Mucosa of gallbladder (tissue), 1 donor: ENCODE measurements around the gene ARHGEF28. TPM values are rescaled to one million over a fixed set of nuclear protein-coding genes. Genes with fewer than 3 reads are reported as not detected.

Experiments
- DNase-seq: peaks from one replicate; pipeline ENCODE4 v3.0.0-alpha.2; 2020; ENCODE audit warnings: low spot score
- total RNA-seq: library from RNA; stranded (reverse); gene quantifications from one replicate; pipeline ENCODE4 v1.2.1, GENCODE V29; 2021
- donor health status: DM: no; HTN: no; CAD: no.

Gene ARHGEF28
- total RNA-seq, 1 donor from 2014 or later, result 29.9 TPM

DNA sequence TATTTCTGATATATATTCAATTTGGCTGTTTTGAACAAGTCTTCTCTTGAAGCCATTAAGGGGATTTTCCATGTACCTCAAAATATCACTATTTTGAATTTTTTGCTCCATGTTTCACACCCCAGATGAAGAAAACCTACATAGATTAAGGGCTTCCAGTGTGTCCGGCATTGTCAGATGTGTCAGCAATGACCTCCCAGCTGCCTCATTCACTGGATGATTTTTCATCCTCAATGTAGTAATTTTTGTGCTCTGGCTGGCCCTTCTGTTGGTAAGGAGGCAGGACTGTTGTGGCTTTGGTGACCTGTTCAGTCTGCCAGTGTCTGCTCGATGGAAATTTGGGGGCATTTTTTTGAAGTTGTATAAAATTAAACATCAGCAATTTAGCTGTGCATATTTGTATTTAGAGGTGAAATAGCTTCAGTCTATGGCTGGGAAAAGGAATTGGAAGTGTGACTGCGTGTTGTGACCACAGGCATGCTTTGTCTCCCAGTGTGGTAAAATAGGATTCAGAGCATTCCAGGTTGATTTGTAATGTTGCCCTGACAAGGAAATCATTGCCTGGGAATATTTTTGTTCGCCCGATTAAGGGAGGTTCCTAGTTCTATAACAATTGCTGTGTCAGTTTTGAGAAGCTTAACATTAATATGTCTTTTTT, 312.4 kb downstream of the ARHGEF28 start:
- DNase-seq, result no peak

DNA sequence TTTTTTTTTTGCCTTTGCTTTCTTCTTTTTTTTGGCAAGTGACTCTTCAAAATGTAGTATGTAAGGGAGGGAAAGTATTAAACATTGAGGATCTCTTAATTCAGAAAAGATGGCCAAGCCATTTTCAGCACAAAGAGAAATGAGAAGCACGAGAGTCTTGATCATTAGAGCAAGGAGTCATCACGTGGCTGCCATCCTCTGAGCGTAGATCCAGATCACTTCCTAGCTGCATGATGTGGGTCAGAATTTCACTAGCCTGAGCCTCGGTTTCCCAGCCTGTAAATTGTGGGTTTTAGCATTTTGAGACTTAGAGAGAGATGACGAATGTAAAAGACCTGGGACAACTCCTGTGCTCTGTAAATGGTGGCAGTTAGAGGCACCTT, 312.9 kb downstream of the ARHGEF28 start:
- no peak for DNase-seq

DNA sequence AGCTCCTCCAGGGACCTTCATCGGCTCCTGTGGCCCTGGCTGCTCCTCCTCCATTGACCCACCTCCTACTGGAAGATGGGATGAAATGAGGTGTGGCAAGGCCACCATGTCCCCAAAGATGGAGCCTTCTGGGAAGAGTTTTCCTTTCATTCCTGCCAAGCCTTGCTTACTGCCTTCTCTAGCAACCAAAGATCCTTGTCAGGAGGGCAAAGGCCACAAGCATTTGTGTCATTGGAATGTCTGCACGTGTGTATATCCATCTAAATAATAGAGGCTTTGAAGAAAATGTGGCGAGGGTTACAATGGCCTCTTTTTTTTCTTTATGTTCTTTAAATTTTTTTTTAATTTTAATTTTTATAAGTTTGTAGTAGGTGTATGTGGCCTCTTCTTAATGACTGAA, 313.6 kb downstream of the ARHGEF28 start:
- DNase-seq, result no peak

DNA sequence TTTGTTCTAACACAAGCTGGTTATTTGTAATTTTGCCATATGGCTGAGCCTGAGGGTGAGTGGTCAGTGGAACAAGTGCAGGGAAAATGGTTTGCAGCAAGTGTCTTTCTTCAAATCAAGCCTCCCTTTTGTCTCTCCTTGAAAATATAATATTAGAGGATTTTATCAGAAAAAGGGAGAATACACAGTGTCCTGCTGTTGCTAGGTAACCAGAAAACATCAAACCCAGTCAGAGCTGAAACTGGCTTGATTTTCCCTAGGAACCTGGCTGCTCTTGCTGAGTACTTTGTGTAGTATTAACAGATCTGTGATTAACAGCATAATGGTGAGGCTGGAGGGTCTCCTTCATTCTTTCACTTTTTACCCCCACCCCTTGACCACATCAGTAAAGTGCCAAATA, 314.0 kb downstream of the ARHGEF28 start:
- no peak for DNase-seq

DNA sequence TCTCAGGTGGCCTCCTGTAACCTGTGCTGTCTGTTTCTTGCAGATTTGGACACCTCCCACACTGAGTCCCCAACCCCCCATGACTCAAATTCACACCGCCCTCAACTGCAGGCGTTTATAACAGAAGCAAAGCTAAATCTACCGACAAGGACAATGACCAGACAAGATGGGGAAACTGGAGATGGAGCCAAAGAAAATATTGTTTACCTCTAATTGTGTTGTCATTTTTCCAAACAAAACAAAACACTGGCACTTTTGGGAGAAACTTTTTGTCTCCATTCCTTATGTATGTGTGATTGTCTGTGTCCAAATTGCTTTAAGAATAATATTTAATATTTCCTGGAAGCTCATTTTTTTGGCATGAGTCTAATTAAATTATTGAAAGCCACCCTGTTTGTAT, 314.8 kb downstream of the ARHGEF28 start:
- no peak for DNase-seq

DNA sequence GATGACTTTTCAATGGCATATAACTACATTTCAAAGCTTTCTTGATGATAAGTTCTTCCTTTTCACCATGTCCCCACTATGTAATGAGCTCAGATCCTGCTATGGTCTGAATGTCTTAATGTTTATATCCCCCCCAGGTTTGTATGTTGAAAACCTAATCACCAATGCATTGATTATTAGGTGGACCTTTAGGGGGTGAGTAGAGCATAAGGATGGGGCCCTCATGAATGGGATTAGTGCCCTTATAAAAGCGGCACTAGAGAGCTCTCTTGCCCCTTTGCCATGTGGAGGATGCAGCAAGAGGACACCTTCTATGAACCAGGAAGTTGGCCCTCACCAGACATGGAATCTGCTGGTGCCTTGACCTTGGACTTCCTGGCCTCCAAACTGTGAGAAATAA, 316.8 kb downstream of the ARHGEF28 start:
- DNase-seq, result no peak

DNA sequence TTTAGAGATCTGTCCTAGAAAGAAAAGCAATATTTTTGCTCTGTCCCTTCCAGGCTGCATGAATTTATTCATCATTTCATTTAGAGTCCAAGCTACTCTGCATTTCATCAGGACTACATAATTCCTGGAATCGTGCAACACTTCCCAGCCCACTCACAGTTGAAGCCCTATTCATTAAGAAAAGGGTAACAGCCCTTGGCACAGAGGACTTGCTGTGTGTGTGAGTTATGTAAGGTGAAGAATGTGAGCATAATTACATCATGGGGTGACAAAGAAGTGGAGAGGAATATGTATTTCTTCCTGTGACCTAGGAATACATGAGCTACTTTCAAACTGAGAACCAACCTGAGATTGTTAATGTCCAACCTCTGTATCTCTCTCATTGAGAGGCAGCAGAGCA, 317.4 kb downstream of the ARHGEF28 start:
- DNase-seq, result no peak

DNA sequence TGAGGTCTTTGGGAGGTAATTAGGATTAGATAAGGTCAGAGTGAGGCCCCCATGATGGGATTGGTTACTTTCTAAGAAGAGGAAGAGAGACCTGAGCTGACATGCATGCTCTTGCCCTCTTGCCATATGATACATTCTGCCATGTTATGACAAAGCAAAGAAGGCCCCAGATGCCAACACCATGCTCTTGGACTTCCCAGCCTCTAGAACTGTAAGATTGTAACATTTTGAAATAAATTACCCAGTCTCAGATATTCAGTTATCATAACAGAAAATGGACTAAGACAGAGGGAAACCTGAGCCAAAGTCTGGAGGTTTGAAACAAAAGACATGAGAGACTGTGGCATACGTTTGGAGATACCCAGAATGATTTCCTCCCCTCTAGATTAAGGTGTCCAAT, 318.6 kb downstream of the ARHGEF28 start:
- DNase-seq, result no peak

DNA sequence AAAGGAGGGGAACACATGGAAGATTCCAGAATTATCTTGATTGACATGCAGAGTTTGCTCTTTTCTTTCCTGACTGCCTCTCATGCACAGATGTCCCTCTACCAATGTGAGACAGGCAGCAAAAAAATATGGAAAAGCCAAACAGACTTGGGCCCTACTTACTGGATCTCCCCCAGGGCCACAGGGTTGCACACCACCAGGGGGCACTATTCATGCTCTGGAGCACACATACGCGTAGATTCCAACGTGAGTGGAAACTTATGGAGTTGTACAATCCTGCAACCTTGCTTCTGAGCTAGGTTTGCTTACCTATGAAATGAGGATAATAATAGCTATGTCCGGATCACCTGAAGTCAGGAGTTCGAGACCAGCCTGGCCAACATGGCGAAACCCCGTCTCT, 319.5 kb downstream of the ARHGEF28 start:
- DNase-seq, result no peak

DNA sequence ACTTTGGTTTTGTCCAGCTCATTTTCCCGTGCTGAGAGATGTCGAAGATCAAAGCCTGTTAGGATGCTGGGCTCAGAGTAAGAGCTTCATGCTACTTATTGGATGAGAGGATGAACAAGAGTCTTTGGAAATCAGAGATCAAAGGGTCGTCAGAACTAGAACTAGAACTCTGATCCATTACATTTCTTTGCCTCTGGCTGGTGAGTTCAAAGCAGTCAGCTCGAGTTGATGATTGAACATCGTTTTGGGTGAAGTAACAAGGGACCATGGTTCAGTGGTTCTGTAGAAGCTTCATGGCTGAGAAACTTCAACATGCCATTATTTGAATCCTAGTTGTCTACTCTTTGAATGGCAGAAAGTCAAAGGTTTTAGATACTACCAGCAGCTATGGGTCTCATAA, 320.3 kb downstream of the ARHGEF28 start:
- DNase-seq, result no peak

DNA sequence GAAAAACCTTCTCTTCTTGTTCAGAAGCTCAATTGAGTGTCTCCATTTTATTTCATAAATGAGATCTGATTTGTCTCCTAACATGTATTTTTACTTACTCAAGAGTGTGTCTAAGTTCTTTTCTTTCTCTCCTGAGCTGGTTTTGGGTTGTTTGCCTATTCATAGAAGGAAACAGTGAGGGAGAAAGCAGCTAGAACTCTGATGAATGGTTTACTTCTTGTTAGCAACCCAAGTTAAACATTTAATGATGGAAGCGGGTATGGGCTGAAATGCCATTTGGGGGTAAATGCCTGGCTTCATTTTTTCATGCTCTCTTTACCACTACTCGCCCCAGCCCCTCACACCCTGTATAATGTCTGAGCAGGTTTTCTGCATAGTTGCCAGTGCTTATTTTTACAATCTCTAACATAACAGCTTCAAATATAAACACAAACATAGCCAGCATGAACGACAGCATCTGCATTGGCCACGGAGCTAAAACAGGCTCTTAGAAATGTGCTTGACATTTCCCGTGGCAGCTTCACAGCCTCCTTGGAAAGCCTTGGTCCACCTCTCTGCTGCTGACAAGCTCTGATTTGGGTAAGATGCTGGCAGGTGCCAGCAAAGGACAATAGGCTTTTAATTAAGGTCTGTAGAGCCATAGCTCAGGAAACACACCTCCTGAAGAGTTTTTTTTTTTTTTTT, 321.1 kb downstream of the ARHGEF28 start:
- no peak for DNase-seq

DNA sequence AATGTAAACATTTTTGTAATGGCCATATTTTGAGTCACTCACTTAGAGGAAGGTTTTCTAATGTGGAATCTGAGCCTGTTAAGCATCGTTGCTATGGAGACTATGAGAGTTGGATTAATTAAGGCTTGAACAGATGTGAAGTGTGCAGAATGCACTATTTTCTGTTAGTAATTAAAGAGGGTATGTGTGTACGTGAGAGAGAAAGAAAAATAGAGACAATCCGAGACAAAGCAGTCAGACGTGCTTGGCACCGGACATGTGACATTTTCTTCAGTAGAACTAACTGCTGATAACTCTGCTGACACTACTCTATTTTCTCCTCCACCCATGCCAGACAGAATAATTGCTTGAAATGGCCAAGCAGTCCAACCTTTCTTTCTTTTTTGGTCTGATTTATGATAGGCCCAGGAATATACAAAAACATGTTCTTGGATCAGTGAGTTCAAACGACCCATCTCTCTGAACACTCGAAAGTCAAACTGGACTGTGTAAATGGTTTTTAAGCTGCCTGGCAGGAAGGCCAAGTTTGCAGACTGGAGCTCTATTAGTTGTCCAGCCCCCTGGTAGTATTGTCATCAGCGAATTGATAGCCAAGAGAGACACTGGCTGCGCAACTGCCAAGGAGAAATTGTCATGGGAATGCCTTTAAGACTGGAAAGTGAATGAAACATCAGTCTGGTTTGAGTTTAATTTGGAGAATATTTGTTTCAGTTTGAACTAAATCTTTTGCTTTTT, 322.1 kb downstream of the ARHGEF28 start:
- no peak for DNase-seq

DNA sequence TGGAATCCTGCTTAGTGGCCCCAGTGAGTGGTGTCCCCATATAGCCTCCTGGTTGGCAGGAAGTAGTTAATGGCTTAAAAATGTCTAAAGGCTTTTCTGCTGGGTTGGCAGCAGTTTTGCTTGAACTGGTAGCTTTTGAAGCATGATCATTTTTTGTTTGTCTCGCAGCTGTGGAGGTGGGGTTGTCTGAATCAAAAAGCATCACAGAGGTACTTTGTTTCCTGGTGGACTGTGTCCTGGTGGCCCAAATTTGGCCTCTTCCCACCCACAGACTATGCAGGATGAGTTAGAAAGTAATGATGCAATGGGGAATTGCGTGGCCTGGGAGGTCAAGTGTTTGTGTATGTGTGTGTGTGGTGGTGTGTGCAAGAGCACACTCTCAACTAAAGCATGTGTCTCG, 322.7 kb downstream of the ARHGEF28 start:
- no peak for DNase-seq

DNA sequence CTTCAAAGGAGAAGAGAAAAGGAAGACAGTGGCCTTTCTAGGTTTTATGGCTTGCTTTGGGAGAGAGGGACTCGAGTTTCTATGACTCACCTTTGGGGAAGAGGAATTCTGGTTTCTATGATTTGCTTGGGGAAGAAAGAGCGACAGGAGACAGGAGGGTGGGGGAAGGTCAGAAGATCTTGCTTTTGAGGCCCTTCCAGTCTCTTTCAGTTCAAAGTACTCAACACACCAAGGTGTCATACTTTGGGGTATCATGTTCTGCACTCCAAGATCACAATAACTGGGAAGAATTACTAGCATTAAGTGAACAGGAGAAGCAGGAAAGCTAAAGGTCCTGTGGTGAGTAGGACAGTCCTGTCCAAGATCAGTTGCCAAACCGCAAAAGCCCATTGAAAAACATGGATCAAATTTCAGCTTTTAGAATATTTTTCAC, 324.5 kb downstream of the ARHGEF28 start:
- no peak for DNase-seq

DNA sequence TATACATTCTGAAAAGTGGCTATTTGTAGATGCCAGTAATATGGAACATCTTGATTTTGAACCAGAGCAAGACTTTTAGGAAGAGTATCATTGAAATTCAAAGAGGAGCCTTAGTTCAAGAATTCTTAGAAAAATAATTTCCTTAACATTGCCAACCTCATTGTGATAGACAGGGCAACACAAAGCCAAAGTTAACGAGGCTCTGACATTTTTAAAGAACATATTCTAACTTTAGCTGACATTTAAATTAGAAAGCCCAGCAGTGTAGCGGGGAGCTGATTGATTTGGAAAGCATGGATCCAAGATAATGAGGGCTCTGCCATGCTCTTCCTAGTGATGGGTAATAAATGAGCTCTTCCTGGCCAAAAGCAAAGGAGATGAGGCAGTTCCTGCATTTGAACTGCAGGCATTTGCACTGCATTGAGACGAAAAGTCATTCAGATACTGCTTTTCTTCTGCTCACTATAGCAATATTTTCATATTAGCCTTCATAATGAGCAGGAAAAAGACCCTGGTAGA, 325.0 kb downstream of the ARHGEF28 start:
- no peak for DNase-seq

DNA sequence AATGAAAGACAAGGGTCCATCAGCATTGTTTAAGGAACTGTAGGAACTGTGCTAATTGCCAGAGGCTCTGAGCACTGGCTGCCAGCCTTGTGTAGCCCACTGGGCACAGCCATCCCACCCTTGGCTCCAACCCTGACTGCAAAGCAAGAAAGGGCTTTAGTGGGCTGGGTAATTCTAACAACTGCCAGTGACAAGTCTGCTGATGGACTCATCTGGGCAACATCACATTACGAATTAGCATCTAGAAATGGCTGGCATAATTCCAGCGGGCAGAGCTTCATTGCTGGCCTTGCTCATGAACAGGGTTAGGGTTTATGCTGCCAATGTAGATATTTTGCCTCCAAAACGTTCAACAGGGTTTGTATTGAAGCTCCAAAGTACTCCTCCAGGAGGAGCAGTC, 326.9 kb downstream of the ARHGEF28 start:
- no peak for DNase-seq

DNA sequence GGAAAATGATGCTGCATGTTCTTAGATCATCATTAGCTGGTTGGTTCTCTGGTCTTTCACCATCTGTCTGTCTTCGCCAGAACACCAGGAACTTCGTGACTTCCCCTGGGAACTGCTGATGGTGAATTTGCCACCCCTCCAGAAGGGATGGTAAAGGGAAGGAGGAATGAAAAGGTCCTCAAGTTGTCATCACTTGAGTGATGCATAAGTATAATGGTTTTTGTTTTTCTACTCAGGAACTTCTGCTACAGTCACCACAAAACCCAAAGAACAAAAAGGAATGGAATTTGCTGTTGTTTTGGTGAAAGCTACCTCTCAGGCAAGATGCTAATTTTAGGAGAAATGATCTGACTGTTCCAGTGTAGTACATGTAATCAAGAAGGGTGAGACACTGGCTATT, 328.4 kb downstream of the ARHGEF28 start:
- DNase-seq, result no peak

DNA sequence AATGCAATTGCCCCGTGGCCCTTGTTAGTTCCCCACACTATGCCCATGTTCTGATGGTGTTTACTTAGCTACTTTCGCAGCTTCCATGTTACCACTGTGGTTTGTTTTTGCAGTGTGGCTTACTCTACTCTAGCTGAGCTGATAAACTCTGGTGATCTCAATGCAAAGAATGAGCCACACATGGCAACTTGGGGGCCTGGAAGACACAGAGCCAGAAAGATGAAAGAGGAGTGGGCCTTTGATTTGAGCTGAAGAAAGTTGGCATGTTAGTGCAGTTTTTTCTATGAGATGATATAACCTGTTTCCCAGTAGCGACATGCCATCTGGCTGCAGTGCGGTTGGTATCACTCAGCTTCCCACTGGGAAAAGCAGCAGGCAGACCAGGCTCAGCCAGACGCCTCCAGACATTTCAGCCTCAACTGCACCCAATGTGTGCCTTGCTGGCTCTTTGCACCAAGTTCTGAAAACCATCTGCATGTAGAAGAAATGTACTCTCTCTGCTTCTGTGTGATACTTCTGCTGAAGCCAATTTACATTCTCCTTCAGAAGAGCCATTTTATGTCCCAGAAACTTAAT, 329.4 kb downstream of the ARHGEF28 start:
- no peak for DNase-seq

DNA sequence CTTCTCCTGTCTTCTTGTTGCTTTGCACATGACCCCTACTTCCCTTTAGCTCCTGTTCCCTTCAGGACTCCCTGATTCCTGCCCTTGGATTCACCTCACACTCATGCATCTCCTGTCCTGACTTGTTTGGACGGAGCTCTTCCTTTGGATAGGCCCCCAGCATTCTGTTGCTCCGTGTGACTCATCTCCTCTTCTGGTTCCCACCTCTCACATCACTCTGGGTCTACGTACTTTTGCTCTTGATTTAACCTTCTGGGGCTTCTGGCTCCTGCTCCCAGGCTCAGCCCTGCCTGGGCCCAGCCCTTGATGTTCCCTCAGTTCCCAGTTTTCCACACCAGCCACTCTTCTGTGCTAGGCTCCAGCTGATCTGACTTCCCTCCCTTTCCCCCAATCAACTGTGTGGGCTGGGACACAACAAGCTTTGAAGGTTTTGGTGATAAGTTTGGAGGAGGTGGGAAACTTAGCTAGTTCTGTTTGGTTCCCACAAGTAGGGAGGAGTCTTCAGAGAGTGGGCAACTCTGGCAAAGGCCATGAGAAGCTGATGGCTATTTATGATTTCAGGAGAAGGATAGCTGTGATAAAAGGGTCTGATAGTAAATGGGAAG, 331.5 kb downstream of the ARHGEF28 start:
- DNase-seq, result no peak

DNA sequence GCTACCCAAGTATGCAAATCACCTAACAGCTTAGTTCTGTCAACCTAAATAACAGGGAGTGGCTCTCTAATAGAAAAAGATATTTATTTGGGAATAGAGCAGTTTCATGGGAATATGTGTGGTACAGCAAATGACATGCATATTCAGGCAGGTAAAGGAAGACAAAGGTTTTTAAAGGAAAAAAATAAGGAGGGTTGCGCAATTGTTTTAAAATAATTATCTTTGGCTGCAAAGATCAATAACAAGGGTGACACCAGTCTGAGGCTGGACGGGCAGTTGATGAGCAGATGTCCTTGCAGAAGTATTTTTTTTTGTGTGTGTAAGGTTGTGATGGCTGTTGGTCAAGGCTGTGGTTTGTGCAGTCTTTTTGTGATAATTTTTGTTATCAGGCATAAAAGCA, 332.0 kb downstream of the ARHGEF28 start:
- DNase-seq, result no peak

DNA sequence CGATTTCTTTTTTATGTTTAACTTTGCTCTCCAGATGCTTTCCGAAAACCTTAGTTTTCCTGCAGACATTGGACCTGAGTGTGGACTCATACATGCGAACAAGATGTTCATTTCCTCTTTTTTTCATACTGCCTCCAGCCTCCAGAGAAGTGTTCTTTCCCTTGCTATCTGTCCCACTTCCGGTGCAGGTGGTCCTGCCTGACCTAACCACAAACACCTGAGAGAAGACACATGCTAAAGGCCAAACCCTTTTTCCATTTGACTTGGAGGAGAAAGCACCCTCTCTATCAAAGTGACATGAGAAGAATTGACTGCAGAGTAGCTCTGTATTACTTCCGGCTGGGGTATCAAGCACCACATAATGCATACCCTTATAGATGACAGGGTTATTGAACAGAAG, 334.0 kb downstream of the ARHGEF28 start:
- DNase-seq, result no peak

DNA sequence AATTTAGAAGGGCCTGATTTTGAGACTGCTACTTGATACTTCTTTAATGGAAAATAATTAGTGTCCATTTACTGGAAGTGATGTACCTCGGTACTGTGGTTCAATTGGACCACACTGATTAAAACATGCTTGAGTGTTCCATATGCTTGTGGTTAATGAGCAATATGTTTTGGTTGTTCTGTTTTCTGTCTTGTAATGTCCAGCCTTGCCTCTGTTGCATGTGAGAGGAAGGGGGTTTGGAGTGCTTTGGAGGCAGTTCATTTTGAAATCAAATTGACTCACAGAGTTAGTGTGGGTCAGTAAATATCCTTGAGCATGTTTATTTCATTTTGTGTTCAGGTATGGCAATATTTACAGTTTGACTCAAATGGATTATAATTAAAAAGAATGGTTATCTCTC, 334.4 kb downstream of the ARHGEF28 start:
- DNase-seq, result no peak
